SH-SY5Y (cell line): ENCODE results near the gene PLA2G3.

Experiments
- GATA2 ChIP-seq: IDR thresholded peaks from 2 replicates; pipeline ENCODE4 v1.6.1; 2011; ENCODE audit warnings: mild to moderate bottlenecking, low read depth, low read length
- GATA3 ChIP-seq: IDR thresholded peaks from 2 replicates; pipeline ENCODE4 v1.6.1; 2011; ENCODE audit warnings: low read depth, mild to moderate bottlenecking, low read length, moderate library complexity

Gene PLA2G3

DNA sequence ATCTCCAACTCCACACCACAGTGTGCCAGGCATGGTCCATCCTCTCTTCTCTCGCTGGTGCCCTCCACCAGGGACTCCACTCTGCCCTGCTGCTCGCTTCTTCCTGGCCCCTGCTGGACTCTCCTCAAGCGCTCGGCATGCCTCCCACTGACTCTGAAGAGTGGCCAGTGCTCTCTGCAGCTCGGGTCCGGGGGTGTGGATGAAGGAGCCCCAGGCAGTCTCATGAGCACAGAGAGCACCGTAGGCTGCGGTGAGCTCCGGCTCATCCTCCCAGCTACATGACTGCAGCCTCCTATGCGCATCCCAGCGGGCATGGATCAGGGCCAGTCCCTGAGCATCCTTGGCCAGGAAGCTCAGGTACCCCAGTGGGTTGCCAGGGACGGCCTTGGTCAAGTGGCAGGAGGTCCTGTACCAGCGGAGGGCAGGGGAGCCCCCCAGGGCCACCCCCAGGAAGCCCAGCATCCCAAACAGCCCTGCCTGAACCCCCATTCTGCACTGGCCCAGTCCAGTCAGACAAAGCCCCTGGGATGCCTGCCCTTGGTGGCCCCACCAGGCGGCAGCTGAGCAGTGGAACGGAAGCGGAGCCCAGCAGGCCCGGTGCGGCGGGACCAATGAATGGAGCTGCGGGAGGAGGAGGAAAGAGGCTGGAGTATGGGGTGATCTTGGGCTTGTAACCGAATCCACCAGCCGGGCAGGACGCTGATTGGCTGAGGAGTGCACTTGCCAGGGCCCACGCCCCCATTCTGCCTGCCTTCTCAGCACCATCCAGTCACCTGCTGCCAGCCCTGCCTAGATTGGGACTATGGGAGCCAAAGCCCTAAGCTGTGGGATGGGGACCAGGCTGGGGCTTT is at the start of gene PLA2G3:
Gene PLA2G3, minus strand, starts transcription at position 643 of the 851 bp plus-strand sequence. Its CDS starts 154 bp downstream, at position 489.
- TF ChIP-seq GATA3 (no peak), GATA2 (no peak)

GRCh38 chr22:31187627-31188026 is 47.3 kb upstream of the PLA2G3 start:
- TF ChIP-seq GATA2 (no peak), GATA3 (no peak)

GRCh38 chr22:31185056-31185455 is 44.7 kb upstream of the PLA2G3 start:
- TF ChIP-seq GATA2 (no peak), GATA3 (no peak)

DNA sequence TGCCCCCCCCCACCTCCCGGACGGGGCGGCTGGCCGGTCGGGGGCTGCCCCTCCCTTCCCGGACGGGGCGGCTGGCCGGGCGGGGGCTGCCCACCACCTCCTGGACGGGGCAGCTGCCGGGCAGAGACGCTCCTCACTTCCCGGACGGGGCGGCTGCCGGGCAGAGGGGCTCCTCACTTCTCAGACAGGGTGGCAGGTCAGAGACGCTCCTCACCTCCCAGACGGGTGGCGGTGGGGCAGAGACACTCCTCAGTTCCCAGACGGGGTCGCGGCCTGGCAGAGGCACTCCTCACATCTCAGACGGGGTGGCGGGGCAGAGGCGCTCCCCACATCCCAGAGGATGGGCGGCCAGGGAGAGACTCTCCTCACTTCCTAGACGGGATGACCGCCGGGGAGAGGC is 43.7 kb upstream of the PLA2G3 start:
- TF ChIP-seq GATA2 (no peak), GATA3 (no peak)

DNA sequence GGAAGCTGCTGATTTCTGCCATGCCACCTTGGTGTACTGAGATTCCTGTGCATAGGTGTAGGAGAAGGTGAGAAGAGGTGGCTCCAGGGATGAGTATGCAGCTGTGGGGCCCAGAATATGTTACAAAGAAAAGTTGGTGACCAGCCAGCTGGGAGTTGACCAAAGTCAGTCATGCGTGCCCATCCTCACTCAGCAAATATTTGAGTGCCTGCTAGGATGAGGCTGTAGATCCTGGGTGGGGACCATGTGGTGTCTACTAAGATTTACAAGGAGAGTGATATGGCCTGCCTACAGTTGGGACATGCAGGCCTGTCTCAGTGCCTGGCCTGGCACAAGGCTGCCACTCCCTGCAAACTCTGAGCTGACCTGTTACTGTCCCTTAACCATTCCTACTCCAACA is 39.0 kb upstream of the PLA2G3 start:
- TF ChIP-seq GATA3 (no peak), GATA2 (no peak)

GRCh38 chr22:31178859-31179258 is 38.6 kb upstream of the PLA2G3 start:
- no peak for TF ChIP-seq GATA3
- TF ChIP-seq GATA2: no peak

- TF ChIP-seq GATA2: no peak
- no peak for TF ChIP-seq GATA3
Observed at GRCh38 chr22:31177420-31178162, 37.3 kb upstream of the PLA2G3 start.

- TF ChIP-seq GATA2 (no peak), GATA3 (no peak)
Observed at GRCh38 chr22:31176923-31177322, 36.6 kb upstream of the PLA2G3 start.

DNA sequence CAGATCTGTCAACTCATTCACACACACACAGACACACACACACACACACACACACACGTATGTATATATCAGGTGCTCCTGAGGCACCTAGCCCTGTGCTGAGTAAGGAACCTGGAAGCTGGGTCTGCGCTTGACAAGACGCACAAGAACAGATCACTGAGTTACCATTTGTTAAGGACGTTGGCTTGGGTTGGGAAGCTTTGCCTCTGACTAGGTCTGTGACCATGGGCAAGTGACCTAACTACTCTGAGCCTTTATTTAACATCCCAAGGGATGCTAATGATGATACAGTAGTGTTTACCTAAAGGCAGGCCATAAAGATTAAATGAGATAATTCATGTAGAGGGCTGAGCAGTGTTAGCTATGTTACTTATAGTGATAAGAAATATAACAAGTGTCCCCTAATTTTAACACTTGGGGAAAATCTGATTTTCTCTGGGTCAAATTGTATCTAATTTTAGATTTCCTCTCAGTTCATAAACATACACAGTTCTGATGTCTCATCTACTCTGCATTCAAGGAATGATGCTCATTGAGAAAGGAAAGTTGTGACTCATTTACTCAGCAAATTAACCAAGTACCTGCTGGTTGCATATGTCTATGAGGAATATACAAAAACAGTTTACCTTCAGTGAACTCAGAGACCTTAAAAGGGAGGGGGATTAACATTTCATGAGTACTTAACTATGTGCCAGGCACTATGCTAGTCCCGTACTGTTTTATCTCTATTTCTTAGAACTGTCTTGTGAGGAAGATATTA is 33.3 kb upstream of the PLA2G3 start:
- no peak for TF ChIP-seq GATA2
- no peak for TF ChIP-seq GATA3

DNA sequence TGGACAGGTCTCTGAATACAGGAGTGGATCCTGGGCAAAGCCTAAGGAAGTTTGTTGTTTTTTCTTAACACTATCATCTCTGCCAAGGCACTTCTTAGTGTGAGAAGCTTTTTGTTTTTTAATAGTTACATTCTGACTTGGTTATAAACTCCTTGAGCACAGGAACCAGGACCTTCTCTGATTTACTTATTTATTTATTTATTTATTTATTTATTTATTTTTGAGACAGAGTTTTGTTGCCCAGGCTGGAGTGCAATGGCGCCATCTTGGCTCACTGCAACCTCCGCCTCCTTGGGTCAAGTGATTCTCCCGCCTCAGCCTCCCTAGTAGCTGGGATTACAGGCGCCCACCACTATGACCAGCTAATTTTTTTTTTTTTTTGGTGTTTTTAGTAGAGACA is 30.7 kb upstream of the PLA2G3 start:
- TF ChIP-seq GATA2 (no peak), GATA3 (no peak)

- no peak for TF ChIP-seq GATA2
- no peak for TF ChIP-seq GATA3
Observed at GRCh38 chr22:31162015-31162765, 21.9 kb upstream of the PLA2G3 start.

DNA sequence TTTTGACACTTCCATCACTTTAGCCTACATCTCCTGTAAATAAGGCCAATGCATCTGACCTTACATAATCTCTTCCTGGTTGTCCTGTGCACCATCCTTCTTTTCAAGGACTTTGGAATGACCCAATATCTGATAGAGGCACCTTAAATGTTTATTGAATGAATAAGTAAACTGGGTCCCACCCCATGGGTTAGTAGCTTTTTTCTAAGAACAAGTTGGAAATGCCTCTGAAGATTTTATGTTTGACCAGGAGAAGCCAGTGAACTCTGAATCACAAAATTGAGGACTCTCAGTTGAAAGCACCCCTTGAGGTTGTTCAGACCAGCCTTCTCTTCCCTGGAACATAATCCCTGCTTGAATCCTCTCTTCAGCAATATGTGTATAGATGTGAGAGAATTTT is 21.1 kb upstream of the PLA2G3 start:
- TF ChIP-seq GATA2 (no peak), GATA3 (no peak)

GRCh38 chr22:31160328-31160978 is 20.1 kb upstream of the PLA2G3 start:
- no peak for TF ChIP-seq GATA3
- TF ChIP-seq GATA2: no peak
